Keratinocyte (primary cell): ENCODE measurements around the gene METAP1D.

Source experiments
- EZH2 ChIP-seq: IDR thresholded peaks from one replicate; pipeline ENCODE4 v1.6.1; 2012; ENCODE audit warnings: inconsistent platforms, mild to moderate bottlenecking, low read length, moderate library complexity
- TF ChIP-seq, protein P1 (sequence below), 3 experiments: IDR thresholded peaks in 1 of 3; conservative IDR thresholded peaks in 1 of 3; optimal IDR thresholded peaks in 1 of 3; 2 replicates in 2 of 3; 3 replicates in 1 of 3; pipeline versions ENCODE3 to v1.5.1; 2011; ENCODE audit warnings: low read length in 3 of 3, mild to moderate bottlenecking in 3 of 3, moderate library complexity in 2 of 3, control low read depth in 1 of 3, inconsistent platforms in 1 of 3; ENCODE audit not compliant: insufficient read depth in 2 of 3; ENCODE audit errors: extremely low read depth in 1 of 3

DNA sequence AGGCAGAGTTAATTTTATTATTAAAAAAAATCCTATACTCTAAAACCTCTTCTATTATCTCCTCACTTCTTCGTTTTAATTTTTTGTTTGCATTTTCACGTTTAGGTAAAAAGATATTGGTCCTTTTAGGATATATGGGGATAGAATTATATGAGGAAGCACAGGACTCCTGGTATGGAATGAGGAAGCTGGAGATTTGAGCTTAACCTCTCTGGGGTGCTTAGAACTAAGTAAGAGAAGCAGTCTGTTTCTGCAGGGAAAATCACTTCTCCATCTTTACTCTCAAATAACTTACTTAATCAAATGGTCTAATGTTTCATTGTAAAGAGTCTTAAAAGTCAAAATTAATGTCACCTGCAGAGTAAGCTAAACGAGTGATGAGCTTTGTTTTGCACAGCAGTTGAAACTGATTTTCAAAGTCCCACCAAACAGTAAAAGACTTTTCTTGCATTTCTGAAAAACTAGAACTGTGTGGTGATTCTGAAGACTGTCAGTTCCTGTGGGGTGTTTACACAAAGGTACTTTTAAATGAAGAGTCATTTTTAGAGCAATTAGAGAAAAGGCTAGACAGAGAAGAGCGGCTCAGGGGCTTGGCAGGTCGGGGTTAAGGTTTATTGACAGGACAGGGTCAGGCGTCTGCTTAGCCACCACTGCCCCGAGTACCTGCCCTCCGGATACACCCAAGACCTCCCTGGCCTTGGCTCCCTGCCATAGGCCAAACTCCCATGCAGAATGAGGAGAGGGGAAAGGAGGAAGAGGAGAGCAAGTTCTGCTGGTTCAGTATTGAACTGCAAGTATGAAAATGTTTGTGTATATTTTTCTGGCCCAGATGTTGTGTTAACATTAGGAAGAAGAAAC lies 21.6 kb downstream of the METAP1D start:
- TF ChIP-seq EZH2 = no peak
- TF ChIP-seq, protein P1, sequence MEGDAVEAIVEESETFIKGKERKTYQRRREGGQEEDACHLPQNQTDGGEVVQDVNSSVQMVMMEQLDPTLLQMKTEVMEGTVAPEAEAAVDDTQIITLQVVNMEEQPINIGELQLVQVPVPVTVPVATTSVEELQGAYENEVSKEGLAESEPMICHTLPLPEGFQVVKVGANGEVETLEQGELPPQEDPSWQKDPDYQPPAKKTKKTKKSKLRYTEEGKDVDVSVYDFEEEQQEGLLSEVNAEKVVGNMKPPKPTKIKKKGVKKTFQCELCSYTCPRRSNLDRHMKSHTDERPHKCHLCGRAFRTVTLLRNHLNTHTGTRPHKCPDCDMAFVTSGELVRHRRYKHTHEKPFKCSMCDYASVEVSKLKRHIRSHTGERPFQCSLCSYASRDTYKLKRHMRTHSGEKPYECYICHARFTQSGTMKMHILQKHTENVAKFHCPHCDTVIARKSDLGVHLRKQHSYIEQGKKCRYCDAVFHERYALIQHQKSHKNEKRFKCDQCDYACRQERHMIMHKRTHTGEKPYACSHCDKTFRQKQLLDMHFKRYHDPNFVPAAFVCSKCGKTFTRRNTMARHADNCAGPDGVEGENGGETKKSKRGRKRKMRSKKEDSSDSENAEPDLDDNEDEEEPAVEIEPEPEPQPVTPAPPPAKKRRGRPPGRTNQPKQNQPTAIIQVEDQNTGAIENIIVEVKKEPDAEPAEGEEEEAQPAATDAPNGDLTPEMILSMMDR (optimal IDR thresholded peaks at IDR 0.05 in 1 of 3, IDR thresholded peaks at IDR 0.05 in 1 of 3, conservative IDR thresholded peaks at IDR 0.05 in 1 of 3; ENCODE audit: extremely low read depth in 1 of 3, insufficient read depth in 2 of 3, low read length in 3 of 3) = no peak
